Kidney capillary endothelial cell (primary cell): ENCODE measurements around the gene ELP1.

Experiments used
- DNase-seq: peaks from one replicate; pipeline ENCODE4 v3.0.0-alpha.2; 2018; ENCODE audit warnings: low spot score

The ELP1 gene

GRCh38 chr9:108883085-108883484, 50.8 kb downstream of the ELP1 start:
- DNase-seq: no peak

DNA sequence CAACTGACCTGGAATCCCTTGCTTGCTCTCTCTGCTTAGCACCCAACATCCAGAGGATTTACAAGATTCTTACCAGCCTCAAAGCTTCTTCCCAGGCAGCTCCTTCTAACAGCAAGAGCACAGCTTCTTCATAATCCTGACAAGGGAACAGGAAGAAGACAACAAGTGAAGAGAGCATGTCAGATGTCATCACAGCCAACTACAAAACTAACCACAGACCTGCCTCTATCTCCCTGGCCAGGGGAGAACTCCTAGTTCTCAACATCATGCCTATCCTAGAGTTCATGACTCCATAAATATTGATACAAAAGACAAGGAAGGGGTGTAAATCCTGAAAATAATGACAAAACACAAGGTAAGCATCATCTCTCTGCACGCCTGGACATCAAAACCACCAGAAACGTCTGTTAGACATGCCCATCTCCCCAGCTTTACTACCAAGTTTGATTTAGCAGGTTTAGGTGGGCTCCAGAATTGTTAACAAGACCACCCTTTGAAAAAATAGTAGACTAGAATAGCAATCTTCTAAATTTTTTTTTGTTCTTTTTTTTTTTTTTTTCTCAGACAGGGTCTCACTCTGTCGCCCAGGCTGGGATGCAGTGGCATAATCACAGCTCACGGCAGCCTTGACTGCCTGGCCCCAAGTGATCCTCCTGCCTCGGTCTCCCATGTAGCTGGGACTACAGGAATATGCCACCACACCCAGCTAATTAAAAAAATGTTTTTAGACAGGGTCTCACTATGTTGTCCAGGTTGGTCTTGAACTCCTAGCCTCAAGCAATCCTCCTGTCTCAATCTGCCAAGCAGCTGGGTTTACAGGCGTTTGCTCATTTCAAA, 51.7 kb downstream of the ELP1 start:
- no peak for DNase-seq

- no peak for DNase-seq
Measured at GRCh38 chr9:108880738-108881316, 53.1 kb downstream of the ELP1 start.

- DNase-seq: no peak
Measured at GRCh38 chr9:108877524-108877923, 56.4 kb downstream of the ELP1 start.

- DNase-seq: no peak
Measured at GRCh38 chr9:108876425-108876824, 57.5 kb downstream of the ELP1 start.

- no peak for DNase-seq
Measured at GRCh38 chr9:108874058-108874788, 59.7 kb downstream of the ELP1 start.

- no peak for DNase-seq
Measured at GRCh38 chr9:108869092-108869725, 64.7 kb downstream of the ELP1 start.

DNA sequence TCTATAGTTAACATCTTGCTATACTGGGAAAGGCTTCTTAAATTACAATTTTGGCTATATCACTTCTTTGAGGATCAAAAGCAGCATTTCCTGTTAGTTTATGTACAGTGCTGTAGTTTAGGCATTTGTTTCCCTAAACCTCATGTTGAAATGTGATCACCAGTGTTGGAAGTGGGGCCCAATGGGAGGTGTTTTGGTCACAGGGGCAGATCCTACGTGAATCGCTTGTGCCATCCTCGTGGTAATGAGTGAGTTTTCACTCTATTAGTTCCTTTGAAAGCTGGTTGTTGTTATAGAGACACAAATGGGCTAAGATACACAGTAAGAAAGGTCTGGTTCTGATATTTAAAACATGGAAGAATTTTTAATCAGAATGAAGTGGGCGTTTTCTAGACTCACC, 66.1 kb downstream of the ELP1 start:
- no peak for DNase-seq

GRCh38 chr9:108867116-108867515, 66.8 kb downstream of the ELP1 start:
- no peak for DNase-seq

DNA sequence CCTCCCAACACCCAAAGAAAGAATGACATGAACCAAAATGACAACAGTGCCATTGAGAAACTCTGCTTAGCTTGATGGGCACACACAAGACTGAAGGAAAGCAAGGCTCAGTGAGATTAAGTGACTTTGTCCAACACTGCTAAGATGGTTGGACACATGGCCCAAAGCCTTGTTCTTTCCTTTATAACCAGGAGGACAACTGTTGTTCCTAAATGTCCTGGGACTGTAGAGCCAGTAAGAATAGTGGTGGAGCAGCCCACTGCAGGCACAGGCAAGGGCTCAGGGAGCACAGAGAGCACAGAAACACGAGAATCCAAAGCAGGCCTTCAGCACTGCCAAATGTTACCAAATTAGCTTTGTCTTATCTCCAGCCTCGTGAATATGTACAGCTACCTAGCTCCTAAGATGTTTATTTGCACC, 67.9 kb downstream of the ELP1 start:
- DNase-seq: no peak

GRCh38 chr9:108865037-108865436, 68.9 kb downstream of the ELP1 start:
- DNase-seq: no peak

- DNase-seq: no peak
Measured at GRCh38 chr9:108864446-108864845, 69.5 kb downstream of the ELP1 start.

DNA sequence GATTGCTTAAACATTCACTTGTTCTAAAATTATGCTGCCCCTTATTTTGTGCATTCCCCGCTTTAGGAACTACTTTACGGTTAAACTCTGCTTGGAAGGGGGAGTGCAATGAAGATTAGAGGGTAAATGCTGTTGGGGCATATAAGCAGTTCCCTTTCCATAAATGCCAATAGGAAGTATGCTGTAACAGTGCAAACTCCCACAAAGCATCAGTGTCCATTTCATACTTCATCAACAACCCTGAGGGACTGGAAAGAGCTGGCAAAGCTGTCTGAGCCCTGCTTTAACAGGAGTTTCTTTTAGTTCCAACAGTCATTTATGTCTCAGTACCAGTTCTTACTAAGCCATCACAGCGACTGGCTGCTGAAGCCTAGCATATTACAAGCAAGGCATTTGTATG, 70.0 kb downstream of the ELP1 start:
- DNase-seq: no peak

DNA sequence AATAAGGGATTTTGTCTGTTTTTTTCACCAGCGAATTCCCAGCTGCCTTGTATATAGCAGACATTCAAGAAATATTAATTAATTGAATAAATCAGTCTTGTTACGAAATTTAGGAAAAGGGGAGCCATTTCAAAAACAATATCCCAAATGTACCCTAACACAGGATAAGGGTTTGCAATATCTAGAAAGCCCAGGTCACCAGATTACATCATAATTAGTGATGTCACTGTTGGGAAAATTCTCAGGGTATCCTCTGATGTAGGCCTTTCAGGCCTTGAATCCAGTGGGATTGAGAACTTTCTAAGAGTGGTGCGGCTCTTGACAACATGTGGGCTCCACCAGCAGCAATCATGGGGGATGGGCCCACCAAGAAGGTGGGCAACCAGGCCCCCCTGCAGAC, 71.9 kb downstream of the ELP1 start, which contains the start of gene ACTL7A:
Gene ACTL7A, plus strand, starts transcription at position 270 of the 400 bp plus-strand sequence. Its CDS starts 57 bp downstream, at position 327.
- no peak for DNase-seq

- no peak for DNase-seq
Measured at GRCh38 chr9:108861464-108861863, 72.5 kb downstream of the ELP1 start.

DNA sequence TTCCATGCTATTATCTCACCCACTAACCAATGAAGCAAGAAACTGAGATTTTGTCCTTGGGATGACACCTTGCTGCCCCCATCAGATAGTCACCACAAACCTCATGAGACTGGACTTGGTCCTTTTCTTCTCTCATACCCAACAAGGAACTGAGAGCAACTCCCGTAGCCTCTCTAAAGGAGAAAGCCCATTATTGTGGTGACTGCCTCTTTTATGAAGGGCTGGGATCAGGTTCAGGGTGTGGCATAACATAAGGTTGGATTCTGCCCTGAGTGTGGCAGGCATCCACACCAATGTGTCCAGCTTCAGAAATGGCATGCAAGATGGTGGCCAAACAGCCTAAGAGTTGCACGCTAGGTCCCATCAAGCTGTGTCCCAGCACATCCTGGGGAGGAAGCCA, 73.2 kb downstream of the ELP1 start:
- DNase-seq: no peak

- no peak for DNase-seq
Measured at GRCh38 chr9:108860354-108860753, 73.6 kb downstream of the ELP1 start.

GRCh38 chr9:108859459-108860114, 74.3 kb downstream of the ELP1 start:
- DNase-seq: no peak

GRCh38 chr9:108857572-108857971, 76.4 kb downstream of the ELP1 start:
- DNase-seq: no peak

DNA sequence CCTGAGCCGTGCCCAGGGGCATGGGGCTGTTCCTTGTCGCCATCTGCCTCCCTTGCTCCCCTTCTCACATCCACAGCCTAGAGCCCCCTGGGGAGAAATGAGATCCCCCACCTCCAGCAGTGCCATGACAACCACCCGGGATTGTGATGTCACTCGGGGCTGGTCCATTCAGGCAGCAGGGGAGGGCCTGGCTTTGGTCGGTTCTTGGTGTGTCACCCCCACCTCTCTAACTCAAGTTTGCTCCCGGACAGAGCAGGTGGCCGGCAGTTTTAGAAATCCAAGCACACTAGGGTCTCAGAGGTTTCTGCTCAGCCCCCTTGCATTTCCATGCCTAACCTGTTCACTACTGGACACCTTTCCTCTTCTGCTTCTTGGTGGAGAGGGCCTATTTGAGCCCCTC, 78.0 kb downstream of the ELP1 start, which contains the start of gene ACTL7B:
Gene ACTL7B, minus strand, starts transcription at position 99 of the 400 bp plus-strand sequence. Its CDS starts 56 bp downstream, at position 43.
- no peak for DNase-seq

- no peak for DNase-seq
Measured at GRCh38 chr9:108855529-108855886, 78.4 kb downstream of the ELP1 start.
